Muscle of back (tissue), 11 donors: ENCODE results near the gene XRCC4. TPM values are rescaled to one million over a fixed set of nuclear protein-coding genes. Genes with fewer than 3 reads are reported as not detected.
"Not testable (repeated sequence)": the region's sequence is repeated elsewhere in the genome, so short reads cannot be mapped to it uniquely, and the experiment has no call there.

Experiments used
- DNase-seq, 3 donors: peaks; one replicate each; pipeline versions ENCODE4 v3.0.0 to v3.0.0-alpha.2; 2013
- polyA plus RNA-seq, 10 donors: library from polyadenylated mRNA; unstranded; fragments of 120-200 nt; gene quantifications; one replicate each; pipeline ENCODE4 v1.2.1, GENCODE V29; 2013; ENCODE audit not compliant: insufficient read length in 10 of 10

The XRCC4 gene
- polyA plus RNA-seq, 10 donors = 5.0 to 8.0 (median 6.1) TPM

- DNase-seq = no peak
Observed at GRCh38 chr5:83173826-83174225, 96.5 kb downstream of the XRCC4 start.

- DNase-seq = no peak
Observed at GRCh38 chr5:83177803-83178202, 100.5 kb downstream of the XRCC4 start.

- no peak for DNase-seq
Observed at GRCh38 chr5:83179966-83180365, 102.6 kb downstream of the XRCC4 start.

- peak; percentile 8 to 50 (median 29) for DNase-seq
Observed at GRCh38 chr5:83184534-83184933, 107.2 kb downstream of the XRCC4 start.

GRCh38 chr5:83192947-83193346, 115.6 kb downstream of the XRCC4 start:
- DNase-seq = no peak

- no peak for DNase-seq
Observed at GRCh38 chr5:83197326-83197967, 120.1 kb downstream of the XRCC4 start.

- DNase-seq = peak in 1 of 3 donors; percentile 23
Observed at GRCh38 chr5:83199126-83199525, 121.8 kb downstream of the XRCC4 start.

- no peak for DNase-seq
Observed at GRCh38 chr5:83204651-83205050, 127.3 kb downstream of the XRCC4 start.

- no peak for DNase-seq
Observed at GRCh38 chr5:83209963-83210362, 132.6 kb downstream of the XRCC4 start.

GRCh38 chr5:83219077-83219476, 141.7 kb downstream of the XRCC4 start:
- DNase-seq = no peak

GRCh38 chr5:83219495-83219894, 142.1 kb downstream of the XRCC4 start:
- DNase-seq = no peak

GRCh38 chr5:83220331-83220730, 143.0 kb downstream of the XRCC4 start:
- no peak for DNase-seq

GRCh38 chr5:83222906-83223305, 145.6 kb downstream of the XRCC4 start:
- no peak for DNase-seq

- DNase-seq = no peak
Observed at GRCh38 chr5:83227611-83228010, 150.3 kb downstream of the XRCC4 start.

GRCh38 chr5:83230511-83230910, 153.2 kb downstream of the XRCC4 start:
- no peak for DNase-seq

- peak in 1 of 3 donors; percentile 28 for DNase-seq
Observed at GRCh38 chr5:83244516-83244915, 167.2 kb downstream of the XRCC4 start.

GRCh38 chr5:83245037-83245436, 167.7 kb downstream of the XRCC4 start:
- no peak for DNase-seq

- DNase-seq = peak in 2 of 3 donors; percentile 7 to 51
Observed at GRCh38 chr5:83246071-83246470, 168.7 kb downstream of the XRCC4 start.

GRCh38 chr5:83249156-83249555, 171.8 kb downstream of the XRCC4 start:
- no peak for DNase-seq

GRCh38 chr5:83251849-83252248, 174.5 kb downstream of the XRCC4 start:
- DNase-seq = no peak

GRCh38 chr5:83253720-83254119, 176.4 kb downstream of the XRCC4 start:
- no peak for DNase-seq

- peak in 1 of 3 donors; percentile 8 for DNase-seq
Observed at GRCh38 chr5:83255268-83255667, 177.9 kb downstream of the XRCC4 start.

GRCh38 chr5:83256091-83256780, 178.9 kb downstream of the XRCC4 start:
- no peak for DNase-seq

- DNase-seq = not testable (repeated sequence)
Observed at GRCh38 chr5:83257684-83258083, 180.3 kb downstream of the XRCC4 start.
